HUES64 (cell line): ENCODE data around the gene CSGALNACT2.
A peak's percentile ranks its signal among the peaks of the same experiment; 100 is the strongest.

Experiments
- H3K27ac ChIP-seq: 2 replicates; pipeline ENCODE4 v1.7.0; 2013; ENCODE audit warnings: low read depth, low read length, inconsistent platforms
- H3K27me3 ChIP-seq: 2 replicates; pipeline ENCODE4 v1.6.1; 2013; ENCODE audit warnings: mild to moderate bottlenecking, low read length; ENCODE audit not compliant: insufficient read depth
- H3K36me3 ChIP-seq: 2 replicates; pipeline ENCODE4 v1.6.1; 2013; ENCODE audit warnings: mild to moderate bottlenecking, low read length; ENCODE audit not compliant: insufficient read depth
- H3K4me1 ChIP-seq: 2 replicates; pipeline ENCODE4 v1.6.1; 2013; ENCODE audit warnings: mild to moderate bottlenecking, low read length, moderate library complexity; ENCODE audit not compliant: insufficient read depth
- H3K4me3 ChIP-seq: 2 replicates; pipeline ENCODE4 v1.5.1; 2013; ENCODE audit warnings: mild to moderate bottlenecking, low read length, moderate library complexity
- H3K9ac ChIP-seq: 2 replicates; pipeline ENCODE4 v1.6.1; 2013; ENCODE audit warnings: mild to moderate bottlenecking, low read depth, low read length
- H3K9me3 ChIP-seq: 2 replicates; pipeline ENCODE4 v1.6.1; 2013; ENCODE audit warnings: low read depth, low read length; ENCODE audit not compliant: insufficient read depth
- WGBS: fragments of 150-250, 120-280 bp; methylation state at CpG from one replicate; pipeline ENCODE4 v1.1.7; 2013; ENCODE audit warnings: missing lambda C conversion rate; 5-methylcytosine and 5-hydroxymethylcytosine counted together

CSGALNACT2 gene

DNA sequence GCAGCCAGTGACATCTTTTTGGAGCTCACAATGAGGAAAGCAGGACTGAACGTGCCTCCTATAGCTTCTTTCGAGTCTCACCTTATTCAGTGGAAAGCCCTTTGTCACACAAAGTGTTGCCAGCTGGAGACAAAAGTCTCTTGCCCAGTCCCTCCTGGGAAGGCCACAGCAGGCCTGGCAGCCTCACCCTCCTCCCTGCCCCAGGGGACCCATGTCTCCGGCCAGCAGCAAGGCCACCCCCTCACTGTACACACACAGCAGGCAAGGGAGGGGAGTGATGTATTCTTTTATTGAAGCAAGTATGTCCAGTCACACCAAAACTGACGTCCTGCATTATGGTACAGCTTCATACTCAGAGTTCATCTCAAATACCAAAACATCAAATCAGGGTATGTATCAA lies 56.0 kb downstream of the CSGALNACT2 start:
- peaks cover 46% of the 10 kb centered on the region for H3K36me3 ChIP-seq
- no peak overlapping the region for H3K27ac ChIP-seq
- no peaks in the 10 kb centered on the region for H3K9me3 ChIP-seq
- no peaks in the 10 kb centered on the region; the same call in 1 of the 2 replicates for H3K4me1 ChIP-seq
- no peaks in the 10 kb centered on the region for H3K27me3 ChIP-seq
- no peak overlapping the region for H3K9ac ChIP-seq
- no peak overlapping the region for H3K4me3 ChIP-seq
- WGBS = 67% methylated on average over 2 of the region's 4 CpGs

GRCh38 chr10:43194859-43195258 lies 56.6 kb downstream of the CSGALNACT2 start:
- no peaks in the 10 kb centered on the region for H3K9me3 ChIP-seq
- peak overlapping the region; percentile 35; the same call in 1 of the 2 replicates for H3K27ac ChIP-seq
- H3K4me3 ChIP-seq = no peak overlapping the region
- H3K9ac ChIP-seq = no peak overlapping the region
- H3K36me3 ChIP-seq = peaks cover 51% of the 10 kb centered on the region
- H3K27me3 ChIP-seq = no peaks in the 10 kb centered on the region
- no peaks in the 10 kb centered on the region; the same call in 1 of the 2 replicates for H3K4me1 ChIP-seq
- whole genome bisulfite sequencing = 94% methylated on average over 9 of the region's 9 CpGs

DNA sequence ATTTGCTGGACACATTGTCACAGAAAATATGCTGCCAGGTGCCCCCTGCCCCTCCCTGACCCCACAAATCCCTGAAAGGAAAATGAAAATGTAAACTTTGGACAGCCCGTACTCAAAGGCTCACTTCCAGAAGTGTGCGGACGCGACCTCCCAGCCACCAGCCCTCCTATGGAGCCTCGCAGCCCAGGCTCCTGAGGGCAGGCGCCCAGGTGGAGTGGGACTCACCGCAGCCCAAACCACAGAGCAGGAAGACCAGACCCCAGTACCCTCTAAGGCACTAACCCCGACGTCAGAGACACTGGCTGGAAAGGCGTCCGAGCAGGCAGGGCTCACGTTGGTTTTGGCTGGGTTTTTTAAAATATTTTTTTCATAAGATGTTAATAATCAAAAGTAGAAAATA lies 57.3 kb downstream of the CSGALNACT2 start:
- Histone ChIP-seq H3K4me1 (no peaks in the 10 kb centered on the region; the same call in 1 of the 2 replicates), H3K36me3 (peaks cover 58% of the 10 kb centered on the region), H3K9me3 (no peaks in the 10 kb centered on the region), H3K4me3 (no peak overlapping the region), H3K9ac (no peak overlapping the region), H3K27ac (no peak overlapping the region), H3K27me3 (no peaks in the 10 kb centered on the region)
- 94% methylated on average over 11 of the region's 12 CpGs for WGBS

DNA sequence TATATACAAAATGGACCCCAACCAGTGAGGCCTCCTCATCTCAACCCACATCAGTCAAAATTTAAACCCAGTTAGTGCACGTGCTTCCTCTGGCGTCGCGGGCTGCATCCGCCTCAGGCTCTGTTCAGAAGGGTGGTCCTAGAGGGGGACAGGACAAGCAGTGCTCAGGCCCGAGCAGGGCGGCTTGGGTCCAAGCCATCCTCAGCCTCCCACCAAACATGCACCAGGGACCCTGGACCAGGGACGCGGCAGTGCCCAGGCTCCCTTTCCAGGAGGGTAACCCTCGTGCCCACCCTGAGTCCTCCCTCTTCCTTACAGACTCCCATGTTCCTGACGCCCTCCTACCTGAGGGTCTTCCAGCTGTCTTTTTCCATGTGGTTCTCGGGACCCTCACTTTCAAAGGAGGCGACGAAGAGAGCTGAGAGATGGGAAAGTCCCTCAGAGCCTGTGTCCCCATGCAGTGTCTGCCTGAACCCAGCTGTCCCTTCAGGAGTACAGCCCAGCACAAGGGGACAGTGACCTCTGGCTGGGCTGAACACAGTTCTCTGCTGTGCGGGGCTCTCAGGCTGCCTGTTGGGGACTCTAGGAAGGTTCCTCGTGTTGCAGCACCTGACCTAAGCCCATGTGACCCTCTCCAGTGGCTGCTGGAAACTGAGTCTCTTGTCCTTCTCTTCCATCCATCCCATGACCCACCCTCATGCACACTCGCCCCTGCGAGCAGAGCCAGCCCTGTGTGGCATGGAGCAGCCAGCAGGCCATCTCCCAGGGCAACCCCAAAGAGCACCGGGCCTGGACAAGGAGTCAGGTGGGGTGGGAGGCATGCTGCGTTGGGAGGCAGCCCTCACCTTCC lies 58.1 kb downstream of the CSGALNACT2 start:
- H3K9ac ChIP-seq = no peak overlapping the region
- no peaks in the 10 kb centered on the region for H3K9me3 ChIP-seq
- no peak overlapping the region for H3K4me3 ChIP-seq
- H3K36me3 ChIP-seq = peaks cover 59% of the 10 kb centered on the region
- no peaks in the 10 kb centered on the region for H3K27me3 ChIP-seq
- no peak overlapping the region for H3K27ac ChIP-seq
- H3K4me1 ChIP-seq = no peaks in the 10 kb centered on the region; the same call in 1 of the 2 replicates
- WGBS = 95% methylated on average over 20 of the region's 20 CpGs

DNA sequence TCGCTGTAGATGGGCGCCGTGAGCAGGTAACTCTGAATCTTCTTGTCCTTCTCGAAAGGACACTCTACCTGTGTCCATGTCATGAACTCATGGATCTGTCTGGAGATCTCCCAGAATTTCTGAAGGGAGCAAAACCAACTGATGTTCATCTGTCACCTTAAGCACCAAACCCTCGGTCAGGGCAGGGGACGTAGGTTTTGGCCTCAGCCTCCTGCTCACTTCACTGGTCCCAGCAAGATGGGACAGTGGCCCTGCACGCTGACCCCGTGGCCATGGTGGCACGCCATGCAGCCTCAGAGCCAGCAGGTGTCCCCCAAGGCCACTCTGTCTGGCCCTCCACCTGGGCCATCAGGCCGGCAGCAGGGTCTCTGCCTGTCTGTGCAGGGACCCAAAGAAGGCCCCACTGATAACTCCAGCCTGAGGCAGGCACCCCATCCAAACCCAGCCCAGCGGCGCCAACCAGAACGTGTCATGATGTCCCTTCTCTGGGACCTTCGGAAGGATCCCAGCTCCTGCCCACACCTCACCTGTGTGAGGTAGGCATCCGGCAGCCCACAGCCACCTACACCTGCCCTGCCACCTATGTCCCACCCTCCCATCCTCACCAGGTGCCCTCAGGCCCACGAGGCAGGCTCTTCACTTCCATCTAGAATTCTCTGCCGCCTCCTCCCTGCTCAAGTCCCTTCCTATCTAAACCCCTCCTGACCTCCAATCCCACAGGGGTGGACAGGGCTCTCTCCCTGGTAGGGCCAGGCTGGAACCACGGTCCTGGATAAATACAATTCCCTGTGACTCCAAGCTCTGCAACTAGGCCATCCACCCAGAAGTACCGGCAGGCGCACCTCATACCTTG lies 59.0 kb downstream of the CSGALNACT2 start:
- H3K27ac ChIP-seq = no peak overlapping the region
- 95% methylated on average over 20 of the region's 20 CpGs for WGBS
- no peaks in the 10 kb centered on the region for H3K9me3 ChIP-seq
- no peaks in the 10 kb centered on the region; the same call in 1 of the 2 replicates for H3K4me1 ChIP-seq
- peaks cover 59% of the 10 kb centered on the region for H3K36me3 ChIP-seq
- H3K27me3 ChIP-seq = no peaks in the 10 kb centered on the region
- no peak overlapping the region for H3K4me3 ChIP-seq
- no peak overlapping the region for H3K9ac ChIP-seq

DNA sequence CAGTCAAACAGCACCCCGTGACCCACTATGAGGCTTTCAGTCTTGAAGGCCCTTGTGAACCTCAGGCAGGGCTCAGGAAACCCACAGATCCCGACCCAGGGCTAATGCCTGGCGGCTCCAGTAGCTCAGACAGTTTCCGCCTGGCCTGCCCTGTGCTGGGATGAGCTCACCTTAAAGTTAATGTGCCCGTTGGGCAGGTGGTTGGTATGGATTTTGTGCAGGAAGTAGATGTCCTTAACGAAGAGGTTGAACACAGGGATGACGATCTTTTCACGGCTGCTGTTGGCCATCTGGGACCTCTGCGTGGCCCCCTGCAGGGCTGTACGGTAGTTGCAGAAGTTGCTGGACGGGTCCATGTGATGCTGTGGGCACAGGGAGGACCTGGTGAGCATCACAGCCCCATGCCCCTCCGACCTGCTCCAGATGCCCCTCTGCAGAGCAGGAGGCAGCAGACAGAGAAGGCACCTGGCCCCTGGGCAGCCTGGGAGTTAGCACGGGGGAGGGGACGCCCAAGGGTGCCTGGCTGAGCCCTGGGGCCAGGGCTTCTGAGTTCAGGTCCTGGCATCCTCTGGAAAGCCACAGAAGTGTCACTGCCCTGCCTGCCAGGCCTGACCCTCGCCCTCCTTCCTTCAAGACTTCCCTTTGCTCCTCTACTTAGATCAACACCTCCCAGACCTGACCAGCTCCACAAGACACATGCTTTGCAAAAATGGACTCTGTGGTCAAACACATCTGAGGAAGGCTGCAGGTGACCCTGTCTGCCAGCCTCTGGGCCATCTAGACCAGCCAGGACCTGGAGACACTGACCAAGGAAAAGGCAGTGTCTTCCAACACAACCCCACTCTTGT lies 59.8 kb downstream of the CSGALNACT2 start:
- H3K4me1 ChIP-seq = no peaks in the 10 kb centered on the region; the same call in 1 of the 2 replicates
- peaks cover 59% of the 10 kb centered on the region for H3K36me3 ChIP-seq
- H3K27me3 ChIP-seq = no peaks in the 10 kb centered on the region
- no peak overlapping the region for H3K9ac ChIP-seq
- no peak overlapping the region for H3K4me3 ChIP-seq
- no peaks in the 10 kb centered on the region for H3K9me3 ChIP-seq
- no peak overlapping the region for H3K27ac ChIP-seq
- WGBS = 90% methylated on average over 15 of the region's 15 CpGs

GRCh38 chr10:43198682-43199005 lies 60.4 kb downstream of the CSGALNACT2 start:
- Histone ChIP-seq H3K4me1 (no peaks in the 10 kb centered on the region; the same call in 1 of the 2 replicates), H3K27me3 (no peaks in the 10 kb centered on the region), H3K9ac (no peak overlapping the region), H3K36me3 (peaks cover 59% of the 10 kb centered on the region), H3K9me3 (no peaks in the 10 kb centered on the region), H3K4me3 (no peak overlapping the region), H3K27ac (no peak overlapping the region)
- WGBS = 89% methylated on average over 10 of the region's 10 CpGs

- H3K36me3 ChIP-seq = peaks cover 59% of the 10 kb centered on the region
- no peak overlapping the region for H3K4me3 ChIP-seq
- H3K9ac ChIP-seq = no peak overlapping the region
- 94% methylated on average over 16 of the region's 16 CpGs for WGBS
- no peaks in the 10 kb centered on the region for H3K27me3 ChIP-seq
- H3K27ac ChIP-seq = no peak overlapping the region
- H3K9me3 ChIP-seq = no peaks in the 10 kb centered on the region
- no peaks in the 10 kb centered on the region for H3K4me1 ChIP-seq
These were observed 60.9 kb downstream of the CSGALNACT2 start for GRCh38 chr10:43199088-43199683.

DNA sequence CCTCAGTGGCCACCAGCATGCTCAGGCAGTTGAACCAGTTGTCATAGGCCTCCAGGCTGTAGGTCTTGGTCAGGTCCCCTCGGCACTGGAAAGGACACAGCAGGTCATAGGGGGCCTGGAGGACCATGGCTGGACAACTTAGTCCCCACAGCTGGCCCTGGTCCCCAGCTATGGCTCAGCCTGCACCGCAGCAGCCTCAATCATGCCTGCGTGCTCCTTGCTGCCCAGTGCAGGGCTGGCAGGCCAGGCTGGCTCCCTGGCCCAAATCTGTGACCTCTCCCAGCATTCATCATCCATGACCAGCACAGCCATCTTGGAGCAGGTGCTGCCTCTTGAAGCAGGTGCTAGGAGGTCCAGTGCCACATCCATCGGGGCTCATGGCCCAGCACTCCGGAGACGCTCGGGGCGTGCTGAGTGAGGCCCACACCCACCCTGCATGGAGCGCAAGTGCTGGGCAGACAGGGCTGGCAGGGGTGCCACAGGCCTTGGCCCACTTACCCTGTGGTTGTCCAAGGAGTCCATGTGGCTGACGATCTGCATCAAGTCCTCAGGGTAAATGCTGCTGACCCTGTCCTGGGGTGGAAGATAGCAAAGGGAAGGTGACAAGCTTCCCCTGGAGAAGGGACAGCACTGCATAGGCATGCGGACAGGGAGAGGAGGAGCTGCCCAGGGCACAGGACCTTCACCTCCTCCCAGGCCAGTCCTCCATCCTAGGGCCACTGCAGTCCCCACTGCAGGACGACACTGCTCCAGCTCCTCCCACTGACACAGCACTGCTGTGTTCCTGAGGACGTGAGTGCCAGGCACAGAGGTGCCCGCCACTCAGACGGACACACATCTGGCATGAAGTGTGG lies 61.7 kb downstream of the CSGALNACT2 start:
- H3K27ac ChIP-seq = no peak overlapping the region
- H3K27me3 ChIP-seq = no peaks in the 10 kb centered on the region
- H3K4me3 ChIP-seq = no peak overlapping the region
- no peaks in the 10 kb centered on the region for H3K4me1 ChIP-seq
- no peak overlapping the region for H3K9ac ChIP-seq
- H3K9me3 ChIP-seq = no peaks in the 10 kb centered on the region
- 94% methylated on average over 15 of the region's 15 CpGs for WGBS
- H3K36me3 ChIP-seq = peaks cover 56% of the 10 kb centered on the region
